ENCODE data around the gene AP1B1.

- TF ChIP-seq CTCF (IDR thresholded peaks at IDR 0.05), result no peak
- TF ChIP-seq POLR2A (IDR thresholded peaks at IDR 0.05), result no peak
Observed at GRCh38 chr22:29329581-29329980, 58.8 kb downstream of the AP1B1 start.

Data from heart left ventricle (tissue), 13 donors.